ENCODE measurements around the gene HHLA2.
A peak's percentile ranks its signal among the peaks of the same experiment; 100 is the strongest.

Gene HHLA2

GRCh38 chr3:108414007-108414406, 117.7 kb downstream of the HHLA2 start:
- TF ChIP-seq CSDC2 (CRISPR knock-in tag; IDR thresholded peaks at IDR 0.05) = no peak
- no peak for TF ChIP-seq SNAI2 (CRISPR knock-in tag; IDR thresholded peaks at IDR 0.05)
- no peak for TF ChIP-seq ESRRG (CRISPR knock-in tag; IDR thresholded peaks at IDR 0.05)
- TF ChIP-seq, protein P1, sequence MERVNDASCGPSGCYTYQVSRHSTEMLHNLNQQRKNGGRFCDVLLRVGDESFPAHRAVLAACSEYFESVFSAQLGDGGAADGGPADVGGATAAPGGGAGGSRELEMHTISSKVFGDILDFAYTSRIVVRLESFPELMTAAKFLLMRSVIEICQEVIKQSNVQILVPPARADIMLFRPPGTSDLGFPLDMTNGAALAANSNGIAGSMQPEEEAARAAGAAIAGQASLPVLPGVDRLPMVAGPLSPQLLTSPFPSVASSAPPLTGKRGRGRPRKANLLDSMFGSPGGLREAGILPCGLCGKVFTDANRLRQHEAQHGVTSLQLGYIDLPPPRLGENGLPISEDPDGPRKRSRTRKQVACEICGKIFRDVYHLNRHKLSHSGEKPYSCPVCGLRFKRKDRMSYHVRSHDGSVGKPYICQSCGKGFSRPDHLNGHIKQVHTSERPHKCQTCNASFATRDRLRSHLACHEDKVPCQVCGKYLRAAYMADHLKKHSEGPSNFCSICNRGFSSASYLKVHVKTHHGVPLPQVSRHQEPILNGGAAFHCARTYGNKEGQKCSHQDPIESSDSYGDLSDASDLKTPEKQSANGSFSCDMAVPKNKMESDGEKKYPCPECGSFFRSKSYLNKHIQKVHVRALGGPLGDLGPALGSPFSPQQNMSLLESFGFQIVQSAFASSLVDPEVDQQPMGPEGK (CRISPR knock-in tag; IDR thresholded peaks at IDR 0.05; ENCODE audit: borderline replicate concordance) = no peak
- TF ChIP-seq ZFP3 (CRISPR knock-in tag; IDR thresholded peaks at IDR 0.05) = no peak
- no peak for TF ChIP-seq ZFP30 (CRISPR knock-in tag; IDR thresholded peaks at IDR 0.05)
- no peak for TF ChIP-seq PPARA (CRISPR knock-in tag; IDR thresholded peaks at IDR 0.05; ENCODE audit: borderline replicate concordance)
- TF ChIP-seq RARB (CRISPR knock-in tag; IDR thresholded peaks at IDR 0.05) = no peak
- TF ChIP-seq CSRNP3 (CRISPR knock-in tag; IDR thresholded peaks at IDR 0.05) = no peak
- no peak for TF ChIP-seq TCF4 (CRISPR knock-in tag; IDR thresholded peaks at IDR 0.05; ENCODE audit: borderline replicate concordance)
- TF ChIP-seq ZNF70 (CRISPR knock-in tag; IDR thresholded peaks at IDR 0.05) = no peak
- no peak for TF ChIP-seq ZC3H10 (CRISPR knock-in tag; IDR thresholded peaks at IDR 0.05)
- TF ChIP-seq ZNF8 (CRISPR knock-in tag; IDR thresholded peaks at IDR 0.05) = no peak
- no peak for ATAC-seq

GRCh38 chr3:108415661-108416060, 119.3 kb downstream of the HHLA2 start:
- TF ChIP-seq ISL1 (CRISPR knock-in tag; IDR thresholded peaks at IDR 0.05) (no peak), ZFP3 (CRISPR knock-in tag; IDR thresholded peaks at IDR 0.05) (no peak), ARNTL (CRISPR knock-in tag; IDR thresholded peaks at IDR 0.05; ENCODE audit: borderline replicate concordance, low read depth) (no peak), ZNF70 (CRISPR knock-in tag; IDR thresholded peaks at IDR 0.05) (no peak), ZNF8 (CRISPR knock-in tag; IDR thresholded peaks at IDR 0.05) (no peak), BACH2 (CRISPR knock-in tag; IDR thresholded peaks at IDR 0.05; ENCODE audit: borderline replicate concordance) (no peak), GLIS3 (CRISPR knock-in tag; IDR thresholded peaks at IDR 0.05) (no peak), CSDC2 (CRISPR knock-in tag; IDR thresholded peaks at IDR 0.05) (no peak), RARB (CRISPR knock-in tag; IDR thresholded peaks at IDR 0.05) (no peak), CREB5 (CRISPR knock-in tag; IDR thresholded peaks at IDR 0.05; ENCODE audit: low read depth) (no peak), ZNF565 (CRISPR knock-in tag; conservative IDR thresholded peaks at IDR 0.05; ENCODE audit: low read depth) (no peak), ZC3H10 (CRISPR knock-in tag; IDR thresholded peaks at IDR 0.05) (no peak), SNAI2 (CRISPR knock-in tag; IDR thresholded peaks at IDR 0.05) (no peak), TCF4 (CRISPR knock-in tag; IDR thresholded peaks at IDR 0.05; ENCODE audit: borderline replicate concordance) (no peak), OSR1 (CRISPR knock-in tag; IDR thresholded peaks at IDR 0.05) (no peak), TSHZ2 (CRISPR knock-in tag; IDR thresholded peaks at IDR 0.05) (no peak), ZFP30 (CRISPR knock-in tag; IDR thresholded peaks at IDR 0.05) (no peak)
- TF ChIP-seq, protein P2, sequence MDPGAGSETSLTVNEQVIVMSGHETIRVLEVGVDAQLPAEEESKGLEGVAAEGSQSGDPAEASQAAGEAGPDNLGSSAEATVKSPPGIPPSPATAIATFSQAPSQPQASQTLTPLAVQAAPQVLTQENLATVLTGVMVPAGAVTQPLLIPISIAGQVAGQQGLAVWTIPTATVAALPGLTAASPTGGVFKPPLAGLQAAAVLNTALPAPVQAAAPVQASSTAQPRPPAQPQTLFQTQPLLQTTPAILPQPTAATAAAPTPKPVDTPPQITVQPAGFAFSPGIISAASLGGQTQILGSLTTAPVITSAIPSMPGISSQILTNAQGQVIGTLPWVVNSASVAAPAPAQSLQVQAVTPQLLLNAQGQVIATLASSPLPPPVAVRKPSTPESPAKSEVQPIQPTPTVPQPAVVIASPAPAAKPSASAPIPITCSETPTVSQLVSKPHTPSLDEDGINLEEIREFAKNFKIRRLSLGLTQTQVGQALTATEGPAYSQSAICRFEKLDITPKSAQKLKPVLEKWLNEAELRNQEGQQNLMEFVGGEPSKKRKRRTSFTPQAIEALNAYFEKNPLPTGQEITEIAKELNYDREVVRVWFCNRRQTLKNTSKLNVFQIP (CRISPR knock-in tag; IDR thresholded peaks at IDR 0.05; ENCODE audit: borderline replicate concordance, low read depth) = no peak
- TF ChIP-seq, protein P1 (CRISPR knock-in tag; IDR thresholded peaks at IDR 0.05; ENCODE audit: borderline replicate concordance) = no peak
- ATAC-seq = peak; percentile 27; the same call in 1 of the 3 replicates

All from SK-N-SH treated with all-trans-retinoic acid at 6 μM for 48 hours (cell line).